ENCODE data around the gene UBE2J2. TPM values are rescaled to one million over a fixed set of nuclear protein-coding genes. Genes with fewer than 3 reads are reported as not detected.

The UBE2J2 gene
- total RNA-seq, 1 experiment from 2014 or later: 83.4 TPM

GRCh38 chr1:1284221-1285101 lies 10.8 kb upstream of the UBE2J2 start:
- no peak overlapping the region for H3K9ac ChIP-seq (ENCODE audit: extremely low read depth, insufficient read length, low read length)
- Mint-ChIP-seq H3K9me3 (peaks cover 0 to 3% of the 10 kb centered on the region in 2 experiments; a peak in 2 of 5 replicates), H3K36me3 (ENCODE audit: insufficient read depth in 1 of 3, low read depth in 3 of 3) (no peaks in the 10 kb centered on the region), H3K4me1 (0 out of 4 replicates have a peak, but pooled peaks cover 0 to 5% of the 10 kb centered on the region in 2 experiments), H3K27me3 (ENCODE audit: low read depth) (peaks cover 5% of the 10 kb centered on the region), H3K27ac (no peak overlapping the region), H3K4me3 (no peak overlapping the region)
- H3K56ac ChIP-seq (ENCODE audit: insufficient read length, low read depth, low read length): no peak overlapping the region
- H3K23me2 ChIP-seq (ENCODE audit: insufficient read length, low read depth, low read length, poor library complexity, severe bottlenecking): no peaks in the 10 kb centered on the region
- TF ChIP-seq CTCF (conservative IDR thresholded peaks at IDR 0.05): no peak; the same call in 2 of the 3 replicates
- DNase-seq: peak; percentile 52
- H3T11ph ChIP-seq (ENCODE audit: low read length): no peak overlapping the region
- H2BK12ac ChIP-seq (ENCODE audit: insufficient read length, low read depth, low read length): no peak overlapping the region
- H3K4ac ChIP-seq (ENCODE audit: low read depth, low read length): no peak overlapping the region
- H3K4me1 ChIP-seq (ENCODE audit: insufficient read depth, low read length): no peaks in the 10 kb centered on the region
- H3K9me3 ChIP-seq (ENCODE audit: control insufficient read depth, low read depth, low read length): no peaks in the 10 kb centered on the region
- no peak overlapping the region for H2BK15ac ChIP-seq (ENCODE audit: low read depth, low read length)
- no peaks in the 10 kb centered on the region for H3K27me3 ChIP-seq (ENCODE audit: insufficient read depth, low read length)
- no peak overlapping the region for H3K23ac ChIP-seq (ENCODE audit: insufficient read length, low read depth, low read length)
- no peak overlapping the region for H2BK120ac ChIP-seq (ENCODE audit: low read depth, low read length, poor library complexity, severe bottlenecking)
- H3K14ac ChIP-seq (ENCODE audit: insufficient read depth, low read length): no peak overlapping the region
- H4K20me1 ChIP-seq (ENCODE audit: control insufficient read depth, insufficient read depth, insufficient read length): no peaks in the 10 kb centered on the region
- H2BK5ac ChIP-seq (ENCODE audit: insufficient read length, low read length): no peak overlapping the region
- H3K27ac ChIP-seq (ENCODE audit: insufficient read length, low read depth, low read length): no peak overlapping the region
- no peak overlapping the region for H3K18ac ChIP-seq (ENCODE audit: insufficient read length, low read depth, low read length)
- H3K79me1 ChIP-seq (ENCODE audit: insufficient read depth, low read depth, low read length, poor library complexity, severe bottlenecking): no peaks in the 10 kb centered on the region
- H3K79me2 ChIP-seq (ENCODE audit: insufficient read depth, low read length): no peaks in the 10 kb centered on the region
- H3K4me2 ChIP-seq (ENCODE audit: insufficient read depth, insufficient read length, low read length): no peak overlapping the region
- no peak overlapping the region for H2AFZ ChIP-seq (ENCODE audit: low read length)
- no peak overlapping the region for H2BK20ac ChIP-seq (ENCODE audit: low read depth, low read length, poor library complexity, severe bottlenecking)
- no peak overlapping the region for H4K5ac ChIP-seq (ENCODE audit: insufficient read length, low read depth, low read length)
- H4K91ac ChIP-seq (ENCODE audit: insufficient read length, low read depth, low read length): no peak overlapping the region
- no peak overlapping the region for H2AK5ac ChIP-seq (ENCODE audit: insufficient read length, low read length)
- no peak overlapping the region for H4K8ac ChIP-seq (replicated peaks; ENCODE audit: insufficient read length, low read depth, low read length)
- whole genome bisulfite sequencing (ENCODE audit: extremely low coverage, insufficient read length, low lambda C conversion rate): no CpG with 5 or more reads among the region's 32 CpGs

Data from H9 (cell line).